ENCODE measurements around the gene C20orf144. TPM values are rescaled to one million over a fixed set of nuclear protein-coding genes. Genes with fewer than 3 reads are reported as not detected.

The C20orf144 gene
- total and polyA plus RNA-seq, 9 of the 15 experiments (the other 6 are each of a cell fraction or from before 2014, with no cell fraction given): 0.04 to 0.23 (median 0.11) TPM; not detected in 2

- TF ChIP-seq, protein P1, sequence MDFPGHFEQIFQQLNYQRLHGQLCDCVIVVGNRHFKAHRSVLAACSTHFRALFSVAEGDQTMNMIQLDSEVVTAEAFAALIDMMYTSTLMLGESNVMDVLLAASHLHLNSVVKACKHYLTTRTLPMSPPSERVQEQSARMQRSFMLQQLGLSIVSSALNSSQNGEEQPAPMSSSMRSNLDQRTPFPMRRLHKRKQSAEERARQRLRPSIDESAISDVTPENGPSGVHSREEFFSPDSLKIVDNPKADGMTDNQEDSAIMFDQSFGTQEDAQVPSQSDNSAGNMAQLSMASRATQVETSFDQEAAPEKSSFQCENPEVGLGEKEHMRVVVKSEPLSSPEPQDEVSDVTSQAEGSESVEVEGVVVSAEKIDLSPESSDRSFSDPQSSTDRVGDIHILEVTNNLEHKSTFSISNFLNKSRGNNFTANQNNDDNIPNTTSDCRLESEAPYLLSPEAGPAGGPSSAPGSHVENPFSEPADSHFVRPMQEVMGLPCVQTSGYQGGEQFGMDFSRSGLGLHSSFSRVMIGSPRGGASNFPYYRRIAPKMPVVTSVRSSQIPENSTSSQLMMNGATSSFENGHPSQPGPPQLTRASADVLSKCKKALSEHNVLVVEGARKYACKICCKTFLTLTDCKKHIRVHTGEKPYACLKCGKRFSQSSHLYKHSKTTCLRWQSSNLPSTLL (IDR thresholded peaks at IDR 0.05): no peak
- TF ChIP-seq SMARCA4 (IDR thresholded peaks at IDR 0.05) (peak; percentile 91), SREBF2 (CRISPR knock-in tag; IDR thresholded peaks at IDR 0.05) (no peak), ZBTB26 (CRISPR knock-in tag; IDR thresholded peaks at IDR 0.05) (no peak), PHTF2 (CRISPR knock-in tag; IDR thresholded peaks at IDR 0.05) (no peak), RBM15 (IDR thresholded peaks at IDR 0.05; ENCODE audit: insufficient read depth, low read length) (no peak), ILK (tag; IDR thresholded peaks at IDR 0.05; ENCODE audit: borderline replicate concordance, low read depth) (no peak), DEAF1 (CRISPR knock-in tag; IDR thresholded peaks at IDR 0.05) (no peak), DDX20 (tag; IDR thresholded peaks at IDR 0.05; ENCODE audit: low read depth) (no peak), ADNP (tag; IDR thresholded peaks at IDR 0.05) (peak; percentile 93), ZNF384 (IDR thresholded peaks at IDR 0.05; ENCODE audit: low read depth, low read length) (peak; percentile 48; the same call in 1 of the 2 replicates), FOXJ3 (CRISPR knock-in tag; IDR thresholded peaks at IDR 0.05) (no peak), SOX6 (IDR thresholded peaks at IDR 0.05) (peak; percentile 88), ASH1L (IDR thresholded peaks at IDR 0.05; ENCODE audit: borderline replicate concordance, low read depth, partially characterized antibody) (no peak), NFIX (CRISPR knock-in tag; IDR thresholded peaks at IDR 0.05; ENCODE audit: low read depth) (no peak), ZNF561 (CRISPR knock-in tag; conservative IDR thresholded peaks at IDR 0.05) (no peak), ZNF324 (CRISPR knock-in tag; IDR thresholded peaks at IDR 0.05) (no peak), GTF2A2 (tag; IDR thresholded peaks at IDR 0.05) (no peak)
- TF ChIP-seq, protein P2, sequence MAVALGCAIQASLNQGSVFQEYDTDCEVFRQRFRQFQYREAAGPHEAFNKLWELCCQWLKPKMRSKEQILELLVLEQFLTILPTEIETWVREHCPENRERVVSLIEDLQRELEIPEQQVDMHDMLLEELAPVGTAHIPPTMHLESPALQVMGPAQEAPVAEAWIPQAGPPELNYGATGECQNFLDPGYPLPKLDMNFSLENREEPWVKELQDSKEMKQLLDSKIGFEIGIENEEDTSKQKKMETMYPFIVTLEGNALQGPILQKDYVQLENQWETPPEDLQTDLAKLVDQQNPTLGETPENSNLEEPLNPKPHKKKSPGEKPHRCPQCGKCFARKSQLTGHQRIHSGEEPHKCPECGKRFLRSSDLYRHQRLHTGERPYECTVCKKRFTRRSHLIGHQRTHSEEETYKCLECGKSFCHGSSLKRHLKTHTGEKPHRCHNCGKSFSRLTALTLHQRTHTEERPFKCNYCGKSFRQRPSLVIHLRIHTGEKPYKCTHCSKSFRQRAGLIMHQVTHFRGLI (CRISPR knock-in tag; IDR thresholded peaks at IDR 0.05): no peak
- TF ChIP-seq, protein P3, sequence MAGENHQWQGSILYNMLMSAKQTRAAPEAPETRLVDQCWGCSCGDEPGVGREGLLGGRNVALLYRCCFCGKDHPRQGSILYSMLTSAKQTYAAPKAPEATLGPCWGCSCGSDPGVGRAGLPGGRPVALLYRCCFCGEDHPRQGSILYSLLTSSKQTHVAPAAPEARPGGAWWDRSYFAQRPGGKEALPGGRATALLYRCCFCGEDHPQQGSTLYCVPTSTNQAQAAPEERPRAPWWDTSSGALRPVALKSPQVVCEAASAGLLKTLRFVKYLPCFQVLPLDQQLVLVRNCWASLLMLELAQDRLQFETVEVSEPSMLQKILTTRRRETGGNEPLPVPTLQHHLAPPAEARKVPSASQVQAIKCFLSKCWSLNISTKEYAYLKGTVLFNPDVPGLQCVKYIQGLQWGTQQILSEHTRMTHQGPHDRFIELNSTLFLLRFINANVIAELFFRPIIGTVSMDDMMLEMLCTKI (IDR thresholded peaks at IDR 0.05; ENCODE audit: partially characterized antibody): no peak
Measured at GRCh38 chr20:33688938-33689424, 26.9 kb downstream of the C20orf144 start (continued).

Measured in K562 (cell line).